Measurements from ENCODE around the gene SNX8. TPM values are rescaled to one million over a fixed set of nuclear protein-coding genes. Genes with fewer than 3 reads are reported as not detected.
A peak's percentile ranks its signal among the peaks of the same experiment; 100 is the strongest.

SNX8 gene
- total and polyA plus RNA-seq, 2 experiments from 2014 or later, result 24.7 to 81.4 TPM

DNA sequence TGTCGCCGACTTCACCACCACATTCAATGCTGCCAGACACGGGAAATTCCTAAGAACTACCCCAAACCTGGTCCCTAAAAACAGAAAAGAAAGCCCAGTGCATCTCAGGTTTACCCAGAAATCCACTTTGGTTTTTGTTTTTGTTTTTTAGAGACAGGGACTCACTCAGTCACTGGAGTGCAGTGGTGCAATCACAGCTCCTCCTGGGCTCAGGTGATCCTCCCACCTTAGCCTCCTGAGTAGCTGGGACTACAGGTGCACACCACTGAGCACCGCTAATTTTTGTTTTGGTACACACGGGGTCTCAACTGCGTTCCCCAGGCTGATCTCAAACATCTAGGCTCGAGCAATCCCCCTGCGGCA is 104.3 kb downstream of the SNX8 start:
- no peak for DNase-seq (ENCODE audit: low spot score)
- no peaks in the 10 kb centered on the region for H3K36me3 ChIP-seq (replicated peaks; ENCODE audit: insufficient read depth, low read depth)
- no peak overlapping the region for H3K4me3 ChIP-seq
- peaks cover 6% of the 10 kb centered on the region for H3K4me1 ChIP-seq (ENCODE audit: insufficient read depth)
- H3K79me2 ChIP-seq, result no peaks in the 10 kb centered on the region
- no peaks in the 10 kb centered on the region for H3K9me3 ChIP-seq (ENCODE audit: low read depth)
- no peaks in the 10 kb centered on the region for H4K20me1 ChIP-seq (ENCODE audit: insufficient read depth, poor library complexity, severe bottlenecking)
- H3K9me2 ChIP-seq (replicated peaks; ENCODE audit: insufficient read depth), result no peaks in the 10 kb centered on the region
- H3K4me2 ChIP-seq, result no peak overlapping the region
- WGBS (ENCODE audit: low lambda C conversion rate, missing lambda C conversion rate), result 93% methylated on average over 8 of the region's 8 CpGs
- no peak overlapping the region for H3K27ac ChIP-seq
- TF ChIP-seq CTCF (IDR thresholded peaks at IDR 0.05; ENCODE audit: poor library complexity) (no peak), EZH2 (IDR thresholded peaks at IDR 0.05; ENCODE audit: borderline replicate concordance) (no peak), EZH2phosphoT487 (IDR thresholded peaks at IDR 0.05; ENCODE audit: low read depth, severe bottlenecking, unreplicated experiment) (no peak)
- no peaks in the 10 kb centered on the region for H3K27me3 ChIP-seq
- H2AFZ ChIP-seq, result no peak overlapping the region

DNA sequence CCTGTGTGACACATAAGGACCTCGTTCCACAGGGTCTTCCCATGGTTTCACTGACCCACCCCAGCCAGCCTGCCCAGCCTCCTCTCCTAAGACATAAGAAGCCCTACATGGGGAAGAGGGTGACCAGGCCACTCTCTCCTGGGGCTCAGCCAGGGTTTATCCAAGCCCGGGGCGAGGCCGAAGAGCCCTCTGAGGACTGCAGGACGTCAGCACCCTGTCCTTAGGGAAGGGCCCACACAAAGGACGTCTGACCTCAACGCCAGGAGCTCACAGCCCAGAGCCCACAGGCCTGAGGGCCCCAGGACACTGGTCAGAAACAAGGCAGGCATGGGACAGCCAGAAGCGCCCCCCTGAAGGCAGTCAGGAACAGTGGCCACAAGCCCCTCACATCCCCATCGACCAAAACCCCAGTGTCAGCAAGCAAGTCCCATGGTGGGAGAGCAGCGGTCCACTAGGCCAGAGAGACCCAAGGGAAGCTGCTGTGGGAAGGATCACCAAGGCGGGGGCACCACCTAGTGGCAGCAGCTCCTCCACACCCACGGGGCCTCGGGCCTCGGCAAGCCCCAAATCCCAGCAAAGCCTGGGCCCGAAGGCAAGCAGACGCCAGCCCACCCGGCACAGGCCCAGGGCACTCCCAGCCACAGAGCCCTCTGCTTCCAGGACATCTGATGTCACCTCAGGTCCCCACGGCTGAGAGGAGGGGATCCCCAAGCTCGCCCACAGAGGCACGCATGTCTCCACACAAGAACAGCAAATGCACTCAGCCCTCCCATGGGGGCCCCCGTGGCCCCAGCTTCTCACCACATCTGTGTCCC is 104.9 kb downstream of the SNX8 start:
- Histone ChIP-seq H3K27me3 (no peaks in the 10 kb centered on the region), H2AFZ (no peak overlapping the region), H3K9me2 (replicated peaks; ENCODE audit: insufficient read depth) (no peaks in the 10 kb centered on the region), H3K27ac (no peak overlapping the region), H3K9me3 (ENCODE audit: low read depth) (no peaks in the 10 kb centered on the region), H3K79me2 (no peaks in the 10 kb centered on the region), H4K20me1 (ENCODE audit: insufficient read depth, poor library complexity, severe bottlenecking) (no peaks in the 10 kb centered on the region), H3K4me1 (ENCODE audit: insufficient read depth) (peaks cover 12% of the 10 kb centered on the region), H3K4me3 (no peak overlapping the region), H3K36me3 (replicated peaks; ENCODE audit: insufficient read depth, low read depth) (no peaks in the 10 kb centered on the region), H3K4me2 (no peak overlapping the region)
- TF ChIP-seq CTCF (IDR thresholded peaks at IDR 0.05; ENCODE audit: poor library complexity) (peak; percentile 78), EZH2 (IDR thresholded peaks at IDR 0.05; ENCODE audit: borderline replicate concordance) (no peak)
- DNase-seq (ENCODE audit: low spot score), result peak; percentile 81
- 66% methylated on average over 21 of the region's 21 CpGs for WGBS (ENCODE audit: low lambda C conversion rate, missing lambda C conversion rate)

- H3K4me2 ChIP-seq, result no peak overlapping the region
- WGBS (ENCODE audit: low lambda C conversion rate, missing lambda C conversion rate), result 96% methylated on average over 16 of the region's 16 CpGs
- TF ChIP-seq EZH2 (IDR thresholded peaks at IDR 0.05; ENCODE audit: borderline replicate concordance) (no peak), CTCF (IDR thresholded peaks at IDR 0.05; ENCODE audit: poor library complexity) (no peak), EZH2phosphoT487 (IDR thresholded peaks at IDR 0.05; ENCODE audit: low read depth, severe bottlenecking, unreplicated experiment) (no peak)
- no peaks in the 10 kb centered on the region for H3K36me3 ChIP-seq (replicated peaks; ENCODE audit: insufficient read depth, low read depth)
- H2AFZ ChIP-seq, result no peak overlapping the region
- no peak overlapping the region for H3K27ac ChIP-seq
- DNase-seq (ENCODE audit: low spot score), result no peak
- no peaks in the 10 kb centered on the region for H4K20me1 ChIP-seq (ENCODE audit: insufficient read depth, poor library complexity, severe bottlenecking)
- no peaks in the 10 kb centered on the region for H3K9me2 ChIP-seq (replicated peaks; ENCODE audit: insufficient read depth)
- no peaks in the 10 kb centered on the region for H3K79me2 ChIP-seq
- no peaks in the 10 kb centered on the region for H3K27me3 ChIP-seq
- no peaks in the 10 kb centered on the region for H3K9me3 ChIP-seq (ENCODE audit: low read depth)
- peaks cover 19% of the 10 kb centered on the region for H3K4me1 ChIP-seq (ENCODE audit: insufficient read depth)
- no peak overlapping the region for H3K4me3 ChIP-seq
These were observed 105.5 kb downstream of the SNX8 start for GRCh38 chr7:2208712-2209111.

All from hepatocyte (in vitro differentiated cells).